MM.1S (cell line): ENCODE results near the gene TNRC18.
"Not testable (repeated sequence)": the region's sequence is repeated elsewhere in the genome, so short reads cannot be mapped to it uniquely, and the experiment has no call there.

ENCODE experiments used
- CTCF ChIP-seq: fragments of 300-600 bp; sonication (generic); IDR thresholded peaks from 2 replicates; pipeline ENCODE4 v1.5.1; 2016; ENCODE audit warnings: antibody characterized with exemption, low read length, mixed read lengths
- EZH2phosphoT487 ChIP-seq: fragments of 300-600 bp; sonication (generic); IDR thresholded peaks from 2 replicates; pipeline ENCODE4 v1.6.1; 2018; ENCODE audit warnings: antibody characterized with exemption, low read length

- not testable (repeated sequence) for TF ChIP-seq CTCF, EZH2phosphoT487
These were observed 163.0 kb downstream of the TNRC18 start for GRCh38 chr7:5260530-5261068.
